NCI-H2107 (cell line): ENCODE measurements around the gene CELF2.
"Not testable (repeated sequence)": the region's sequence is repeated elsewhere in the genome, so short reads cannot be mapped to it uniquely, and the experiment has no call there.

Experiments
- DNase-seq: peaks from one replicate; lab custom pipeline; 2025; lab: John Stamatoyannopoulos, UW

The CELF2 gene

GRCh38 chr10:11176746-11177145, 159.1 kb downstream of the CELF2 start:
- DNase-seq, result no peak

GRCh38 chr10:11177381-11177780, 159.7 kb downstream of the CELF2 start:
- no peak for DNase-seq

DNA sequence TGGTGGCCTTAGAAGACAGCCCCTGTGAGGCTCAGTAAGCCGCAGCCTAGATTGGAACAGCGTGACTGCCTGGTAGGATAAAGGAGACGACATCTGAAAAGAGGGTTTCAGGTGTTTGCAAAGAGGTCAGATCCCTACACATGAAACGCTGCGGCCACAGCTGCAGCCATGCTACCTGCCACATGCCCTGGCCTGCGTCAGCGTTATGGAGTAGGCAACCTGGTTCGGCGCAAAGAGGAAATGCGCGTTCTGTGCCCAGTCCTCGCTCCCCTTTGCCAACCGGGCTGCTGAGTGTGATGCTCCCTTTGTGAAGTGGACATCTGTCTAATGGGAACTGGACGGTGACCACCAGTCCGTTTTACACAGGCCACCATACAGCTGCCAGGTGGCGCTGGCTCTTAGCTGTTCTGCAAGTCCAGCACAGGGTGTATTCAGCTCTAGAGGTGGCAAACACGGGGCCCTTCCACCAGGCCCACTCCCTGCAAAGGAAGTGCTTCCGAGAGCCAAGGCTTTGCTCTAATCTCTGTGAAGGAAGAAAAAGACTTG, 160.3 kb downstream of the CELF2 start:
- DNase-seq, result no peak

DNA sequence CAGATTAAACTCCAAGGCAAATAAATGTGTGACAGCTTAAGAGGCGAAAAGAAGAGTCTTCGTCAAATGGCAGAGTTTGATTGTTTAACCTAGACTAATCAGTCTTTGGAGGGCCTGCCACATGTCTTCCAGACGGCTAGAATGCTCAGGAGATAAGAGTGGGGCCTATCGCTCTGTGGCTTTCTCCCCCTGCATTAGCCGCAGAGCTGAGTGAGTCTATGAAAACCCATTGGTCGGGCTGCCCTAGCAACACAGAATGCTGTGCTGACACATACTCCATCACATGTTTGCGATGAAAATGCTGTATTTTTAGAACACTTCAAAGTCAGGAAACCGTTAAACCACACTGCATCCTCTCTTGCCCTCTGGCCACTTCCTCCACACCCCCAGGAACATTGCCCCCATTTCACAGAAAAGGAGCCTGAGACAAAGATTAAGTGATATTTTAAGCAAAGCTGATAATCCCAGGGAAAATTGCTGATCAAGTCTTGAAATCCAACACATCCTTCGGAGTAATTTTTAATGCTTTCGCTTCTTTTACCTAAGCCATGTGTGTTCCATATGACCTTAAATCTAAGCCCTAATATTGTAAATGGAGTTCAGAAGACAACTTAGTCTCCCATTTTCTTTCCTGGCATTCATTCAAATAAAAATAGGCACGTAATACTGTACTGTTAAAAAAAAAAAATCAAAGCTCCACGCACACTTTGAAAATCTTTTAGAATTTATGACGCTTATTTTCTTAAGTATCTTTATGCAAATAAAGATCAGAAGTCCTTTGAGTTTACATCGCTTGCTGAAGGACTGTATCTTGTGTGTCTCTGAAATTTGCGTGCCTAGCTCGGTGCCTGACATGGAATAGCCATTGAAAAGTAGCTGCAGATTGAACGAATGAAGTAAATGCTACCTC, 161.2 kb downstream of the CELF2 start:
- DNase-seq, result no peak

DNA sequence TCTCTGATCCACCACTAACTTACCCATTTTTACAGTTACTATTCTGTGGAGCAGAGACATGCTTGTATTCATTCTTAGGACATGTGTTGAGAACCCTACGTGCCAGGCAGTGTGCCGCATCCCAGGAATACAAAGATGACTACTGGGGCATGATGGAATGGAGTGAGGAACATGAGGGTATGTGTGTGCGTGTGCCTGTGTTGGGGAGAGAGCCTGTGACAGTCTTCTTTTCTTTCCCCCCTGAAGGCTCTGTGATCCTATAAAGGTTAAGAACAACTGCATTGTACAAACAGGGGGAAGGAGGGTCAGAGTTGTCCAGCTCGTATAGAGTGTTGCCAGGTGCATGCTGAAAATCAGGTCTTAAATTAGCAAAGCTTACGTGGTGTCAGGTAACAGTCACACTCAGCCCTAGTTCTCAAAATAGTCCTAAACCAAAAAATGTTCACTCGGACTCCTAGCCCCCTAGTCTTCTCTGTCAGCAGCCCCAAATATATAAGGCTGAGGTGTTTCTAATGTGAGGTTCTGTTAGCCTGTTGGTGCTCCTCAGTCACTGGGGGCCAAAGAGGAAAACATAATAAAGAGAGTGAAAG, 161.9 kb downstream of the CELF2 start:
- no peak for DNase-seq

GRCh38 chr10:11180228-11180627, 162.6 kb downstream of the CELF2 start:
- DNase-seq, result no peak

GRCh38 chr10:11181978-11182377, 164.3 kb downstream of the CELF2 start:
- no peak for DNase-seq

- DNase-seq, result no peak
These were observed 165.3 kb downstream of the CELF2 start for GRCh38 chr10:11183015-11183414.

GRCh38 chr10:11184093-11184492, 166.4 kb downstream of the CELF2 start:
- no peak for DNase-seq

GRCh38 chr10:11185128-11185665, 167.5 kb downstream of the CELF2 start:
- not testable (repeated sequence) for DNase-seq

DNA sequence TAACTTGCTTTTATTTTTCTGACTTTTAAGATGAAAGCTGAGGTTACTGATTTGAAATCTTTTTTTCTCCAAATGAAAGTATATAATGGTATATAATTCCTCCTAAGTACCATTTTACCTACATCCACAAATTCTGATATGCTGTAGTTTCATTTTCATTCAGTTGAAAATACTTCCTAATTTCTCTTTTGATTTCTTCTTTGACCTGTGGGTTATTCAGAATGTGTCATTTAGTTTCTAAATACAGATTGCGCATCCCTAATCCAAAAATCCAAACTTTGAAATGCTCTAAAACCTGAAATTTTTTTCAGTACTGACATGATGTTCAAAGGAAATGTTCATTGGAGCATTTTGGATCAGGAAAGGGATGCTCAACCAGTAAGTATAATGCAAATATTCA, 168.7 kb downstream of the CELF2 start:
- no peak for DNase-seq

- DNase-seq, result no peak
These were observed 172.1 kb downstream of the CELF2 start for GRCh38 chr10:11189582-11190376.

GRCh38 chr10:11191190-11191589, 173.5 kb downstream of the CELF2 start:
- no peak for DNase-seq

DNA sequence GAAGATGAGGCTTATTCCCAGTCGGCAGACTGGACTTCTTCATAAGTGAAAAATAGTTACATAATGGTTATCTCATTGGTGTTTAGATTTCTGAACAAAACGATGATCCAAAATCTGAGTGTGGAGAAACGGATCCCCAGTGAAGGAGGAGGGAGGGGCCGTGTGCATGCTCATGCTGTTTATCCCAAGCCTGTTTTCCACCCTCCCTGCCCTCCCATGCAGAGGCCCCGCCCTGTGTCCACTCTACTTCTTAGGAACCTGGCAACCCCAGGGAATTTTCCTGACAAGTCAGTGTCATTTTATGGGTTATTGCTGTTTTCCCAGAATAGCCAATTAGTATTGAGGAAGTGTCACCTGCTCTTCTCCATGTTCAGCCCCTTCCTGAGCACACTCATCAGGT, 174.0 kb downstream of the CELF2 start:
- no peak for DNase-seq

DNA sequence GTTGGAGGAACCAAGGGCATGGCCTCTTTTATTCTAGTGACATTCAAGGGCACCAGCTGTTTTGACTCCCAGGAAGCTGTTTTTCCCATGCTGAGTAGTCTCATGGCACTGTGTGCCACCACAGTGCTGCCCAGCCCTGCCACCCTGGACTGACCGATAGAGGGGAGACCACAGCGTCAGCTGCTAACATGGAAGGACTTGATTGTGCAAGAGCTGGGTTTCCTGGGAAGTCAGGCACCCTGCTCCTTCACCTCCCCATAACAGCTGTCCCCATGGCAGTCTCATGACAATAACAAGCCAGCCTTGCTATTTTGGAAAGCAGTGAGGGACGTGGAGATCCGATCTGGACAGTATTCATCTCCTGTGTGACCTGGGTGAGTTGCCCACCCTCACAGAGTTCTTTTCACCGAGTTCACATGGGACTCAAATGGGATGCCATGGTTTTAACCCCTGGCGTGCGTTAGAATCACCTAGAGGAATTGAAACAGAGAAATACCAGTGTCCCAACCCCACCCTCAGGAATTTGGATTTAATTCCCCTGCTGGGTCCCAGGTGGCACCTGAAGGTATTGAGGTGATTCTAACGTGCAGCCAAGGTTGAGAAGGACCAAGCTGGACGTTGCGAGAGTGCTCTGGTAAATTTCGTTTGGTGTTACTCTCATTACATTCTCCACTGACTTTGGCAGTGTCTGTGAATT, 174.8 kb downstream of the CELF2 start:
- DNase-seq, result no peak

DNA sequence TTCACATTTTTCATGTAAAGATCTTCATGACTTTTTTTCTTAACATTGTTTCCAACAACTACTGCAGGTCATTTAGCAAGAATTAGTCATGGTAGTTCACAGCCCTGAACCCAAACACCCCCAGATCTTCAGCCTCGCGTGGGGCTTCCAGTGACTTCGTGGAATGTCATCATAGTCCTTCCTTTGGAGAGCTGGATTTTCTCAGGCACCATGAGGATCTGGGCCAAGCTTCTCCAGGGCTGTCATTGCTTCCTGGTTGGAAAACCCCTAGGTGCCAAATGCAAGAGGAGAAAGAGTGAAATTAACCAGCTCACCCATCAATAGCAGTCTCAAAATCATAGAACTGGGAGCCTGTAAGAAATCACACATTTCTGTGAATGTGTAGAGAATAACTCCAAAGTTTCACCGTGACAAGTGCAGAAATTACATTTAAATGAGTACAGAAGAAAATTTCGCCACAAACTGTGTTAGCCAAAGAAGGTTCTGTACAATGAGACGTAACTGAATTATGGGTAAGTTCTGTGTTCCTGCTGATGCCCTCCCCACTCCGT, 175.4 kb downstream of the CELF2 start:
- no peak for DNase-seq

GRCh38 chr10:11194859-11195586, 177.4 kb downstream of the CELF2 start:
- DNase-seq, result no peak

DNA sequence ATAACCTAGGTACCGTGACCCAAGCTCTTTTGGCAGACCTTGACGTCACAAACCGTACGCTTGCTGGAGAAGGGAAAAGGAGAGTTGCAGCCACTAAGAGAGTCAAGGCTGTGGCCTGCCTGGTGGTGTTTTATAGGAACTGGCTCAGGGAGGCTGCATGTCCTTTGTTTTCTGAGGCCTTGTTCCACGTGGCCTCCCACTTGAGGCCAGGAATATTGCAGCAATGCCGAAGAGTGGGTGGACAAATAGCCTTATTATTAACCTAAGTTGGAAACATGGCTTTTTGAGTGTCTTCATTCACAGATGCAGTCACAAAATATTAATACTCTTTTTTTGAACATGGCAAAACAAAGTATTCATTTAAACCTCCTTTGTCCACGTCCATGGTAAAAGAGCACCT, 178.0 kb downstream of the CELF2 start:
- no peak for DNase-seq

DNA sequence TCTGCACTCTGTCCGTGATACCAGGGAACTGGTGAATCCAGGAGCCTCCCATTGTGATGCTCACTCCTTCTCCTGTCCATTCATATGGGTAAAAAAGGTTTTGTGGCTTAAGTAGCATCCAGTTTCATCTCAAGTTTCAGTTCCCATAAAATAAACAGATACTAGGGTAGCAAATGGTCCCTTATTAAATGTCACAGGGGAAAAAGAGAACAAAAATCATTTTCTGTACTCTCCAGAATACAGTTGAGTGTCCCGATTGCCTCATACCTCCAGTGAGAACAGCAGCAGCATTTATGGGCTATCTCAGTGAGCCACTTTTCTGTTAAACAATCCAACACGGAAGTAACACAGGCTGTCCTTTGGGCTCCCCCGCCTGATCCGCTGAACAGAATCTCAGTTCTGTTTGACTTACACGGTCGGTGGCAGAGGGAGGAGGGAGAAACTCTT, 179.6 kb downstream of the CELF2 start:
- DNase-seq, result no peak

- no peak for DNase-seq
These were observed 180.2 kb downstream of the CELF2 start for GRCh38 chr10:11197878-11198277.
